Astrocyte (in vitro differentiated cells and primary cell): ENCODE data around the gene ANTXR1.

ENCODE experiments used
- CTCF ChIP-seq: IDR thresholded peaks from 2 replicates; pipeline ENCODE4 v1.5.1; 2011; ENCODE audit warnings: low read depth, mild to moderate bottlenecking, inconsistent platforms, low read length, moderate library complexity; ENCODE audit not compliant: insufficient read depth
- EZH2 ChIP-seq: IDR thresholded peaks from 2 replicates; pipeline ENCODE4 v1.6.1; 2012; ENCODE audit warnings: mild to moderate bottlenecking, low read length, inconsistent platforms; ENCODE audit not compliant: insufficient read depth

- TF ChIP-seq EZH2 (no peak), CTCF (no peak)
Measured at GRCh38 chr2:69077252-69077950, 64.4 kb downstream of the ANTXR1 start.
